Vagina (tissue), 2 donors: ENCODE measurements around the gene SLC35A3.

Source experiments
- CTCF ChIP-seq, 3 experiments: fragments of 450-650 bp in 2 of 3; fragments of 200-600 bp in 1 of 3; sonication (generic) in 1 of 3; IDR thresholded peaks; one replicate each; pipeline ENCODE4 v1.5.1; 2017 to 2019; ENCODE audit warnings: antibody characterized with exemption in 3 of 3, mild to moderate bottlenecking in 2 of 3, moderate library complexity in 2 of 3
- POLR2A ChIP-seq, 2 donors: fragments of 450-650 bp; IDR thresholded peaks; one replicate each; pipeline ENCODE4 v1.6.1; 2017; ENCODE audit warnings: antibody characterized with exemption in 2 of 2, mild to moderate bottlenecking in 2 of 2, moderate library complexity in 2 of 2

- TF ChIP-seq CTCF (IDR thresholded peaks at IDR 0.05) (no peak), POLR2A (IDR thresholded peaks at IDR 0.05) (no peak)
Measured at GRCh38 chr1:100053119-100053518, 83.3 kb downstream of the SLC35A3 start.
